NCI-H2227 treated with DMSO at 0.1 percent for 48 hours (cell line): ENCODE results near the gene TBC1D13.
"Not testable (repeated sequence)": the region's sequence is repeated elsewhere in the genome, so short reads cannot be mapped to it uniquely, and the experiment has no call there.

Experiments
- DNase-seq: peaks from one replicate; lab custom pipeline; 2025; lab: John Stamatoyannopoulos, UW

TBC1D13 gene

GRCh38 chr9:128786681-128787601 lies at the start of gene TBC1D13:
TSS of gene TBC1D13 (plus strand) at chr9:128787253. CDS start at chr9:128787354, 101 bp downstream.
- DNase-seq = peak; percentile 83

DNA sequence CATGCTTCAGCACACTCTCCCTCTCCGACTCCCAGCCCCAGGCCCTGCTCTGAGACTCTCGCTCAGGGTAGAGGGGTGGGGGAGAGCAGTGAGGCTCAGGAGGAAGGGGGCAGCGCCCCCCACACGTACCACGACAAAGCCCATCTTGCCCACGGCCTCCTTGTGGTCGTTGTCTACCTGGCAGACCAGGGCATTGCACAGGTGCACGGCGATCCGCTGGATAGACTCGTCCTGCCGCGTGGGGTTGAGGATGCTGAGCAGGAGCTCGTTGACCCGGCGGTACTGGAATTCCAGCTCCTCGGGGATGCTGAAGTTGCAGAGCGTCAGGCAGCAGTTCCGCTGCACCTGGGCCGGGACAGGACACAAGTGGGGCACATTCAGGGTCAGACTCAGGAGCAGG lies 44.7 kb upstream of the TBC1D13 start:
- no peak for DNase-seq

- no peak for DNase-seq
These were observed 43.6 kb upstream of the TBC1D13 start for GRCh38 chr9:128743421-128743820.

DNA sequence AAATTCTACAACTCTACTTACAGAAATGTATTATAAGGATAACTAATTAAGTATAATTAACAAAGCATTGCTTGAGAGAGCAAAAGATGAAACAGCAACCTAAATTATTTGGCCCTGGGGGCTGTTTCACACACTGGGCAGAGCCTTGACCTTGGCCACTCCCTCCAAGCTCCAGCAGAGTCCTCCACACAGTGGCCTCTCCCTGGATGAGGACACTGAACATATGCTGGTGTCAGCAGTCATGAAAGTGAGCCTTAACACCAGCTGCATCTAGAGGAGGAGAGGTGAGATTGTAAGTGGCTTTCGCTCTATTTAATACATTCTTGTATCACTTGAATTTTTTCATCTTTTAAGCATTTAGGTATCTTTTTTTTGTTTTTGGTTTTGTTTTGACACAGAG lies 39.8 kb upstream of the TBC1D13 start:
- DNase-seq = no peak

- DNase-seq = no peak
These were observed 36.0 kb upstream of the TBC1D13 start for GRCh38 chr9:128750926-128751595.

- DNase-seq = no peak
These were observed 33.4 kb upstream of the TBC1D13 start for GRCh38 chr9:128753627-128754026.

GRCh38 chr9:128757602-128758001 lies 29.5 kb upstream of the TBC1D13 start:
- no peak for DNase-seq

- no peak for DNase-seq
These were observed 24.2 kb upstream of the TBC1D13 start for GRCh38 chr9:128762671-128763449.

DNA sequence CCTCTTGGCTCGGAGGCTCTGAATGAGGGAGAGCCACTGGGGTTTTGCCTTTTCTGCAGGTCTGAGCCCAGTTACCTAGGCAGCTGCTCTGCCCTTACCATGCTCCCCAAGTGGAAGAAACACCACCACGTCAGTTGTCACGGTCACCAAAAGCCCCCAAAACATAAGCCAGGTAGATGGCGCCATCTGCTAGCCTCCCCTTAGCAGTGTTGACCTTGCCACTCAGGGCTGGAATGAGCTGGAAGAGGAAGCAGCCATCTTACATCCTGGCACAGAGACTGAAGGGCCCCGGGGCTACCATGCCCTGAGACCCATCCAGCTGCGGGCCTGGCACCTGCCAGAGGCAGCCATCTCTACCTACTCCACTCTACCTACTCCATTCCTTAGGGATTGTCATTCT lies 22.7 kb upstream of the TBC1D13 start:
- no peak for DNase-seq

- DNase-seq = no peak
These were observed 21.6 kb upstream of the TBC1D13 start for GRCh38 chr9:128765499-128765898.

DNA sequence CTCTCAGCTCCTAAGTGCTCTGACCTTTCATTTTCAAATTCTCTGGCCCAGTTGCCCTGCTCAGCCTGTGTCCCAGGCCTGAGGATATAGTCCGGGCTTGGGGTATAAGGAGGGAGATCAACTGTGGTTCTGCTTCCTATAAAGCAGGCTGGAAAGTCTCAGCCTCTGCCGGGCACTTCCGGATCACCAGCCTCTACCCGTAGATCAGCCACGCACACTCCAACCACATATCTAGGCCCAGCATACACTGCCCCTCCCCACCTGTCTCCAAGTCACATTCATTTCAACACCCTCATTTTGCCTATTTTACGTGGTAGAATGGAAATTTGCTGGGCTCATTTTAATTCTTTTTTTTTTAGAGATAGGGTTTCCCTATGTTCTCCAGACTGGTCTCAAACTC lies 18.4 kb upstream of the TBC1D13 start:
- DNase-seq = no peak

DNA sequence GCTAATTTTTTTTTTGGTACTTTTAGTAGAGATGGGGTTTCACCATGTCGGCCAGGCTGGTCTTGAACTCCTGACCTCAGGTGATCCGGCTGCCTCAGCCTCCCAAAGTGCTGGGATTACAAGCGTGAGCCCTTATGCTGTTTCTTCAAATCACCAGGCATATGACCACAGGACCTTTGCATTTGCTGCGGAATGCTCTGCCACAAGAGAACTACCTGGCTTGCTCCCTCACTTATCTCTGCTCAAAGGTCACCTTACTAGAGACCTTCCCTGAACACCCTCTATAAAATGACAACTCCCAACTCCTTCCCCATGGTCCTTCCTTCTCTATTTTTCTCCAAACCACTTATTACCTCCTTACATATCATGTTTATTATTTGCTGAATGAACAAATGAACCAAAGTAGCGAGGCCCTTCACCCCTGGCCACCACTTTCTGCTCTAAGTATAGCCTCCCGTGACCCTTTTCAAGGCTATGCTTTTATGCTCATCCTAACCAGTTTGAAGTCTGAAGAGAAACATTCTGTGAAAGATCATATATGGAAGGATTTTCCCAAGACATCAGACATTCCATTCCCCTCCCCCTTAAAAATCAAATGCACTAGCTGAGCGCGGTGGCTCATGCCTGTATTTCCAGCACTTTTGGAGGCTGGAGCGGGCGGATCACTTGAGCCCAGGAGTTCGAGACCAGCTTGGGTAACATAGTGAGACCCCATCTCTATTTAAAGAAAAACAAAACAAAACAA lies 16.6 kb upstream of the TBC1D13 start:
- no peak for DNase-seq

- DNase-seq = no peak
These were observed 15.8 kb upstream of the TBC1D13 start for GRCh38 chr9:128771094-128771721.

DNA sequence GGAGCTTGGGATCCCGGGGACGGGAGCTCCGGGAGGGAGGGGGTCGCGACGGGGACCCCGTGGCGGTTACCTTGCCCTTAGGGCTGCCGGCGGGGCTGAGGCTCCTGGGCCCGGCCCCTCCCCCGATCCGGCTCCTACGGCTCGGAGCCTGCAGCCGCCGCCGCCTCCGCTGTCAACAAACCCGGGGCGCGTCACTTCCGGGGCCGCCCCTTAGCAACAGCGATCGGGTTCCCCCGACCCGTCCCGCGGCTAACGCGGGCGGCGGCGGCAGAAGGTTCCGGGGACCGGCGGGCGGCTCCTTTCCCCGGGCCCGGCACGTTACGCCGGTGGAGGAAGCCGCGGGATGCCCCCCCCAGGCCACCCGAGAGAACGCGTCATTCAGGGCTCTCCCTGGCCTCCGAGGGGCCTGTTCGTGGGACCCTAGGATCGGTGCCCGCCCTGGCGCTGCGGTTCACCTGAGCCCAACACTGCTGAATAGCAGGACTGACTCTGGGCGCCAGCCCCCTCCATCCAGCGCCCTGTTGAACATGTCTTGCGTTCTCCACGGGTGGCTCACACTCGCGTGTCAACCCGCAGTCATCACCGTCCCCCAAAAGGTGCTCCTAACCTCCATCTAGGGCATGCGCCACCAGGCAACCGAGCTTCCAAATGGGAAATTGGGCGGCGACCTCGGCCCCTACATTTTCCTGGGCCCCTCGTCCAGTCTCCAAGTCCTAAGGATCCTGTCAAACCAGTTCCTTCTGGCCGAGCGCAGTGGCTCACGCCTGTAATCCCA lies 15.1 kb upstream of the TBC1D13 start, which contains the start of gene ZER1:
ZER1 (minus strand) TSS at position 183 of the 775 bp plus-strand sequence. CDS start 16,362 bp downstream, outside the sequence.
- peak; percentile 80 for DNase-seq

GRCh38 chr9:128773049-128773448 lies 14.0 kb upstream of the TBC1D13 start:
- no peak for DNase-seq

GRCh38 chr9:128774804-128775203 lies 12.2 kb upstream of the TBC1D13 start:
- no peak for DNase-seq

GRCh38 chr9:128780093-128780492 lies 7.0 kb upstream of the TBC1D13 start:
- not testable (repeated sequence) for DNase-seq

- no peak for DNase-seq
These were observed 5.6 kb upstream of the TBC1D13 start for GRCh38 chr9:128781187-128782070.

DNA sequence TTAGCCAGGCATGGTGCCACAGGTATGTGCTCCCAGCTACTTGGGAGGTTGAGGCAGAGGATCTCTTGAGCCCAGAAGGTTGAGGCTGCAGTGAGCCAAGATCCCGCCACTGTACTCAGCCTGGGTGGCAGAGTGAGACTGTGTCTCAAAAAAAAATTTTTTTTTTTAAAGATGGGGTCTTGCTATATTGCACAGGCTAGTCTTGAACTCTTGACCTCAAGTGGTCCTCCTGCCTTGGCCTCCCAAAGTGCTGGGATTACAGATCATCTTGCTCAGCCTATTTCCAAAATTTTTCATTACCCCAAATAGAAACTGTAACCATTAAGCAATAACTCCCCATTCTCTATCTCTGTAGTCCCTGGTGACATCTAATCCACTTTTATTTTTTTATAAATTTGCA lies 4.4 kb upstream of the TBC1D13 start:
- no peak for DNase-seq
